EL (cell line): ENCODE data around the gene SLC6A9.

Source experiments
- DNase-seq: peaks from one replicate; pipeline ENCODE4 v3.0.0-alpha.2; 2016

The SLC6A9 gene

GRCh38 chr1:43998000-43998378 is 33.3 kb downstream of the SLC6A9 start:
- no peak for DNase-seq

- DNase-seq: no peak
Measured at GRCh38 chr1:43997295-43997999, 33.8 kb downstream of the SLC6A9 start.

GRCh38 chr1:43996733-43997115 is 34.5 kb downstream of the SLC6A9 start:
- DNase-seq: no peak

- DNase-seq: no peak
Measured at GRCh38 chr1:43995984-43996732, 35.1 kb downstream of the SLC6A9 start.

GRCh38 chr1:43994794-43995790 is 36.2 kb downstream of the SLC6A9 start:
- peak; percentile 47 for DNase-seq

GRCh38 chr1:43994071-43994470 is 37.2 kb downstream of the SLC6A9 start:
- DNase-seq: no peak

- no peak for DNase-seq
Measured at GRCh38 chr1:43993206-43993914, 37.9 kb downstream of the SLC6A9 start.

- no peak for DNase-seq
Measured at GRCh38 chr1:43992232-43992995, 38.8 kb downstream of the SLC6A9 start.

- peak; percentile 92 for DNase-seq
Measured at GRCh38 chr1:43991476-43992231, 39.6 kb downstream of the SLC6A9 start, which contains the start of gene CCDC24. Gene CCDC24, plus strand, starts transcription at chr1:43991599. Its CDS starts 280 bp downstream, at chr1:43991879.

GRCh38 chr1:43991200-43991475 is 40.1 kb downstream of the SLC6A9 start:
- no peak for DNase-seq

- DNase-seq: peak; percentile 24
Measured at GRCh38 chr1:43990271-43991199, 40.7 kb downstream of the SLC6A9 start.

- DNase-seq: peak; percentile 17
Measured at GRCh38 chr1:43987159-43987902, 43.9 kb downstream of the SLC6A9 start.

GRCh38 chr1:43986712-43987111 is 44.5 kb downstream of the SLC6A9 start:
- no peak for DNase-seq

GRCh38 chr1:43985984-43986595 is 45.2 kb downstream of the SLC6A9 start:
- DNase-seq: no peak

- DNase-seq: no peak
Measured at GRCh38 chr1:43984855-43985254, 46.4 kb downstream of the SLC6A9 start.

- no peak for DNase-seq
Measured at GRCh38 chr1:43983253-43983899, 47.9 kb downstream of the SLC6A9 start.

- no peak for DNase-seq
Measured at GRCh38 chr1:43982808-43983207, 48.5 kb downstream of the SLC6A9 start.

- no peak for DNase-seq
Measured at GRCh38 chr1:43982241-43982640, 49.0 kb downstream of the SLC6A9 start.
